HCT116 (cell line): ENCODE data around the gene KDM4D. TPM values are rescaled to one million over a fixed set of nuclear protein-coding genes. Genes with fewer than 3 reads are reported as not detected.
"Not testable (repeated sequence)": the region's sequence is repeated elsewhere in the genome, so short reads cannot be mapped to it uniquely, and the experiment has no call there.

Source experiments
- ATAC-seq: fragments of 200-7000 bp; cut with Tn5 transposase; 2 replicates; pipeline ENCODE4 v1.9.1; 2020; ENCODE audit warnings: mild to moderate bottlenecking, moderate library complexity
- BruUV-seq: library from RNA; stranded (reverse); fragments of 400-500 nt; replicated peaks from 2 replicates; lab custom pipeline; 2021; lab: Mats Ljungman, UMichigan
- CTCF ChIA-PET: fragments of 300-600 bp; sonication (Branson Sonifier 250); formaldehyde crosslinking; loops from one replicate; lab custom pipeline; 2021; ENCODE audit warnings: antibody characterized with exemption; lab: Charles Lee
- POLR2A ChIA-PET: fragments of 300-600, 350-600 bp; sonication (Branson Sonifier 250); formaldehyde crosslinking; loops from one replicate; lab custom pipeline; 2021; ENCODE audit warnings: antibody characterized with exemption; lab: Charles Lee
- RAD21 ChIA-PET, 2 experiments: fragments of 300-600 bp; sonication (Branson Sonifier 250); formaldehyde crosslinking; loops; one replicate each; lab custom pipeline; 2023; ENCODE audit warnings: low total read pairs in 2 of 2; ENCODE audit not compliant: uncharacterized antibody in 2 of 2, unreplicated experiment in 2 of 2, low non-redundant PET in 1 of 2; lab: Charles Lee
- DNase-seq: peaks from one replicate; pipeline ENCODE4 v3.0.0-alpha.2; 2010; ENCODE audit warnings: low read depth, low spot score
- H2AFZ ChIP-seq: fragments of 200-600 bp; shearing (Covaris generic), sonication (generic); 2 replicates; pipeline ENCODE4 v1.6.1; 2017; ENCODE audit warnings: low read depth, mixed run types, mixed read lengths, antibody characterized with exemption, low read length; ENCODE audit not compliant: poor library complexity, severe bottlenecking
- H3K27ac ChIP-seq: 2 replicates; pipeline ENCODE4 v1.5.1; 2012; ENCODE audit warnings: low read depth, low read length
- H3K27me3 ChIP-seq: fragments of 200-600 bp; sonication (generic); 2 replicates; pipeline ENCODE4 v1.6.1; 2016; ENCODE audit warnings: mixed run types, low read length, mixed read lengths; ENCODE audit not compliant: insufficient read depth
- H3K36me3 ChIP-seq, 2 experiments: fragments of 200-500 bp in 1 of 2; fragments of 200-600 bp in 1 of 2; sonication (Bioruptor generic) in 1 of 2; sonication (generic) in 1 of 2; 2 replicates each; pipeline versions ENCODE4 v1.5.1 to v1.6.1; 2014 to 2016; ENCODE audit warnings: low read length in 2 of 2, inconsistent platforms in 1 of 2, mixed read lengths in 1 of 2, mixed run types in 1 of 2; ENCODE audit not compliant: insufficient read depth in 2 of 2, control insufficient read depth in 1 of 2
- H3K4me1 ChIP-seq, 2 experiments: fragments of 200-600 bp in 1 of 2; sonication (generic) in 1 of 2; 2 replicates each; pipeline versions ENCODE4 v1.5.1 to v1.6.1; 2012 to 2017; ENCODE audit warnings: low read length in 2 of 2, inconsistent platforms in 1 of 2, mild to moderate bottlenecking in 1 of 2, mixed read lengths in 1 of 2, mixed run types in 1 of 2, moderate library complexity in 1 of 2; ENCODE audit not compliant: insufficient read depth in 2 of 2, control insufficient read depth in 1 of 2
- H3K4me2 ChIP-seq: fragments of 200-600 bp; sonication (generic); 2 replicates; pipeline ENCODE4 v1.6.1; 2017; ENCODE audit warnings: mixed run types, low read length, mixed read lengths
- H3K4me3 ChIP-seq, 2 experiments: fragments of 200-600 bp in 1 of 2; sonication (generic) in 1 of 2; replicated peaks in 1 of 2; 2 replicates each; pipeline ENCODE4 v1.5.1; 2011 to 2016; ENCODE audit warnings: low read length in 2 of 2, control low read depth in 1 of 2, low read depth in 1 of 2, mild to moderate bottlenecking in 1 of 2, mixed read lengths in 1 of 2, mixed run types in 1 of 2
- H3K79me2 ChIP-seq: fragments of 200-600 bp; sonication (generic); 2 replicates; pipeline ENCODE4 v1.6.1; 2017; ENCODE audit warnings: mild to moderate bottlenecking, mixed run types, low read length, moderate library complexity, mixed read lengths; ENCODE audit not compliant: insufficient read depth
- H3K9ac ChIP-seq: fragments of 200-600 bp; sonication (generic); 2 replicates; pipeline ENCODE4 v1.6.1; 2016; ENCODE audit warnings: low read length, mixed read lengths
- H3K9me2 ChIP-seq: fragments of 200-600 bp; sonication (generic), shearing (Covaris generic); 2 replicates; pipeline ENCODE4 v1.6.1; 2017; ENCODE audit warnings: mixed run types, mild to moderate bottlenecking, moderate library complexity; ENCODE audit not compliant: insufficient read depth
- H3K9me3 ChIP-seq, 2 experiments: fragments of 200-500 bp in 1 of 2; fragments of 200-600 bp in 1 of 2; sonication (Bioruptor generic) in 1 of 2; sonication (generic) in 1 of 2; 2 replicates each; pipeline ENCODE4 v1.6.1; 2014 to 2017; ENCODE audit warnings: low read length in 2 of 2, mixed read lengths in 2 of 2, inconsistent platforms in 1 of 2, low read depth in 1 of 2, mild to moderate bottlenecking in 1 of 2, mixed run types in 1 of 2, moderate library complexity in 1 of 2; ENCODE audit not compliant: control insufficient read depth in 1 of 2, insufficient read depth in 1 of 2
- H4K20me1 ChIP-seq: fragments of 200-600 bp; sonication (generic), shearing (Covaris generic); 2 replicates; pipeline ENCODE4 v1.6.1; 2017; ENCODE audit warnings: mixed run types, mild to moderate bottlenecking, moderate library complexity; ENCODE audit not compliant: insufficient read depth
- POLR2A ChIP-seq: IDR thresholded peaks from 2 replicates; pipeline ENCODE4 v1.7.0; 2011; ENCODE audit warnings: borderline replicate concordance; ENCODE audit not compliant: insufficient read depth, insufficient read length; ENCODE audit errors: extremely low read depth
- intact Hi-C: fragments of 100-400 bp; cut with micrococcal nuclease; formaldehyde crosslinking; loops from 2 replicates; pipeline ENCODE4 v1.10.0; 2022
- total RNA-seq: library from RNA; stranded (reverse); gene quantifications from one replicate; pipeline ENCODE4 v1.2.1, GENCODE V29; 2021; ENCODE audit not compliant: unreplicated experiment
- TF ChIP-seq, protein P1 (sequence below): IDR thresholded peaks from 2 replicates; pipeline ENCODE4 v1.6.1; 2011; ENCODE audit warnings: mild to moderate bottlenecking, low read length, moderate library complexity; ENCODE audit not compliant: insufficient replicate concordance; ENCODE audit errors: extremely low read depth

Gene KDM4D
- total RNA-seq, 1 experiment from 2014 or later = 2.1 TPM

DNA sequence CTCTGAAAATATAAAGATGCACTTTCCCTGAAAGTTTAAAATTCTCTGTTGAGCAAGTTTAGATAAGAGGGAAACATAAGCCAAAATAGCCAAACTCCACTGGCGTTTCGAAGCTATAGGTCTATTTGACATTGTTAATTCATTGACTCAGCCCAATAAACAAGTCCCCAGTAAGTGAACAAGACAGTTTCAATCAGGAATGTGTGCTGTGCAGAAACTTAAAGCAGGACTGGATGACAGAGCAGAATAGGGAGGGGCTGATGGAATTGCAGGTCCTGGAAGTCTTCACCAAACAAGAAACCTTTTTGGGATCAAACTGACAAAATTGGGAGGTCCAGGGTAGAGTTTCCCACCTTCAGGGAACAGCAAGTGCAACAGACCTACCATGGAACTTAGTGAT lies 42.6 kb downstream of the KDM4D start:
- RAD21 ChIA-PET = no interaction called here
- Histone ChIP-seq H3K9me3 (no peaks in the 10 kb centered on the region), H4K20me1 (no peaks in the 10 kb centered on the region), H3K27me3 (no peaks in the 10 kb centered on the region), H3K36me3 (no peaks in the 10 kb centered on the region), H3K27ac (no peak overlapping the region), H3K9me2 (no peaks in the 10 kb centered on the region), H3K4me2 (no peak overlapping the region), H3K79me2 (no peaks in the 10 kb centered on the region), H3K4me3 (no peak overlapping the region), H2AFZ (no peak overlapping the region), H3K9ac (no peak overlapping the region), H3K4me1 (no peaks in the 10 kb centered on the region)
- POLR2A ChIA-PET = no interaction called here
- TF ChIP-seq POLR2A = no peak
- TF ChIP-seq, protein P1, sequence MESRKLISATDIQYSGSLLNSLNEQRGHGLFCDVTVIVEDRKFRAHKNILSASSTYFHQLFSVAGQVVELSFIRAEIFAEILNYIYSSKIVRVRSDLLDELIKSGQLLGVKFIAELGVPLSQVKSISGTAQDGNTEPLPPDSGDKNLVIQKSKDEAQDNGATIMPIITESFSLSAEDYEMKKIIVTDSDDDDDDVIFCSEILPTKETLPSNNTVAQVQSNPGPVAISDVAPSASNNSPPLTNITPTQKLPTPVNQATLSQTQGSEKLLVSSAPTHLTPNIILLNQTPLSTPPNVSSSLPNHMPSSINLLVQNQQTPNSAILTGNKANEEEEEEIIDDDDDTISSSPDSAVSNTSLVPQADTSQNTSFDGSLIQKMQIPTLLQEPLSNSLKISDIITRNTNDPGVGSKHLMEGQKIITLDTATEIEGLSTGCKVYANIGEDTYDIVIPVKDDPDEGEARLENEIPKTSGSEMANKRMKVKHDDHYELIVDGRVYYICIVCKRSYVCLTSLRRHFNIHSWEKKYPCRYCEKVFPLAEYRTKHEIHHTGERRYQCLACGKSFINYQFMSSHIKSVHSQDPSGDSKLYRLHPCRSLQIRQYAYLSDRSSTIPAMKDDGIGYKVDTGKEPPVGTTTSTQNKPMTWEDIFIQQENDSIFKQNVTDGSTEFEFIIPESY = no peak
- no peak for ATAC-seq
- BruUV-seq = no TSS peak
- CTCF ChIA-PET = no interaction called here
- DNase-seq = no peak
- intact Hi-C loops = no loop called here

DNA sequence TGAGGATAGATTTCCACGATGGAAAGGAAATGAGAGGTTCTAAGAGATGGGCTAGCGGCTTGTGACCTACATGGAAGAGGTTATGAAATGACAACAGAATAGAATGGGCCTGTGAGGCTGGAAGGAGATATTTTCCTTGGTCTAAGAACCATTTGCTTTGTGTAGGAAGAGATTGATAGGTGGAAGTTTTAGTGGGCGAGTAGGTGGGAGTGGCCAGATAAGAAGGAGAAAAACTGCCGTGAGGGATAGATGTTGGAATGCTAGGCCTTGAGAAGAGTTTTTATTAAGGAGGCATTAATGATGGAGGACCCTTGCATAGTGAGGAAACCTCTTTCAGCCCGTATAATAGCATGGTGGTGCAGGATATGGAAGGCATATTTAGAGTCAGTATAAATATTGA lies 48.0 kb downstream of the KDM4D start:
- RAD21 ChIA-PET, H3K4me1 ChIP-seq, H3K9me3 ChIP-seq, H3K4me2 ChIP-seq, ATAC-seq, H3K79me2 ChIP-seq, H3K9ac ChIP-seq, H2AFZ ChIP-seq, intact Hi-C loops, H3K36me3 ChIP-seq, POLR2A ChIA-PET, DNase-seq, CTCF ChIA-PET, BruUV-seq, H4K20me1 ChIP-seq, H3K27me3 ChIP-seq, H3K4me3 ChIP-seq, H3K9me2 ChIP-seq, H3K27ac ChIP-seq: not testable (repeated sequence)
